Stimulated activated CD4-positive, alpha-beta T cell treated with anti-CD3 and anti-CD28 coated beads, Interleukin-4, amount 100 ng/mL, for 48 hours (primary cell): ENCODE measurements around the gene BTBD19.

Source experiments
- DNase-seq, 2 donors: peaks; one replicate each; pipeline ENCODE4 v3.0.0-alpha.2; 2020; ENCODE audit warnings: low read depth in 2 of 2

Gene BTBD19

GRCh38 chr1:44855742-44856141 is 47.4 kb downstream of the BTBD19 start:
- DNase-seq, result no peak

GRCh38 chr1:44857446-44857845 is 49.1 kb downstream of the BTBD19 start:
- no peak for DNase-seq

- DNase-seq, result no peak
Measured at GRCh38 chr1:44860331-44860730, 52.0 kb downstream of the BTBD19 start.

- no peak for DNase-seq
Measured at GRCh38 chr1:44860891-44861425, 52.6 kb downstream of the BTBD19 start.

GRCh38 chr1:44862829-44863401 is 54.6 kb downstream of the BTBD19 start:
- no peak for DNase-seq
